Fibroblast of villous mesenchyme (primary cell): ENCODE measurements around the gene IGFBP5. TPM values are rescaled to one million over a fixed set of nuclear protein-coding genes. Genes with fewer than 3 reads are reported as not detected.

Experiments
- DNase-seq: peaks from one replicate; pipeline ENCODE4 v3.0.0-alpha.2; 2010; ENCODE audit warnings: low read depth
- H3K4me3 ChIP-seq: 2 replicates; pipeline ENCODE4 v1.5.1; 2011; ENCODE audit warnings: low read depth, mild to moderate bottlenecking, low read length
- CTCF ChIP-seq: IDR thresholded peaks from 2 replicates; pipeline ENCODE4 v1.5.1; 2012; ENCODE audit warnings: low read depth, mild to moderate bottlenecking, low read length; ENCODE audit not compliant: insufficient read depth
- total RNA-seq: library from RNA; depleted of rRNA; stranded (reverse); fragments of >200 nt; gene quantifications from 2 replicates; pipeline ENCODE4 v1.2.3, GENCODE V29; 2012

IGFBP5 gene
- total RNA-seq, 1 donor: 644 TPM

GRCh38 chr2:216680951-216681629, 14.3 kb downstream of the IGFBP5 start:
- TF ChIP-seq CTCF: no peak
- no peak for DNase-seq
- H3K4me3 ChIP-seq: no peak overlapping the region

- no peak overlapping the region for H3K4me3 ChIP-seq
- DNase-seq: no peak
- TF ChIP-seq CTCF: no peak
Measured at GRCh38 chr2:216679658-216680024, 15.7 kb downstream of the IGFBP5 start.

- no peak overlapping the region for H3K4me3 ChIP-seq
- TF ChIP-seq CTCF: no peak
- no peak for DNase-seq
Measured at GRCh38 chr2:216678813-216679657, 16.3 kb downstream of the IGFBP5 start.

- no peak for DNase-seq
- TF ChIP-seq CTCF: no peak
- no peak overlapping the region for H3K4me3 ChIP-seq
Measured at GRCh38 chr2:216678098-216678465, 17.3 kb downstream of the IGFBP5 start.

GRCh38 chr2:216677439-216678097, 17.8 kb downstream of the IGFBP5 start:
- no peak for TF ChIP-seq CTCF
- DNase-seq: no peak
- H3K4me3 ChIP-seq: no peak overlapping the region

GRCh38 chr2:216676630-216677029, 18.7 kb downstream of the IGFBP5 start:
- no peak overlapping the region for H3K4me3 ChIP-seq
- no peak for DNase-seq
- TF ChIP-seq CTCF: no peak
